Small intestine (tissue), 4 donors: ENCODE data around the gene BARHL1. TPM values are rescaled to one million over a fixed set of nuclear protein-coding genes. Genes with fewer than 3 reads are reported as not detected.

ENCODE experiments used
- polyA plus RNA-seq, 4 donors: library from polyadenylated mRNA; stranded (reverse) in 3 of 4; unstranded in 1 of 4; fragments of 200-250 nt in 3 of 4; fragments of 120-200 nt in 1 of 4; gene quantifications; one replicate each; pipeline versions ENCODE4 v1.2.1 to v1.2.3, GENCODE V29; 2013
- donor health status: healthy with polysubstance abuse.
- donor health status: Bipolar disorder and iron deficiency.
- donor health status: healthy.

The BARHL1 gene
- polyA plus RNA-seq, 4 donors = not detected

Other genes starting within 250 kb of the BARHL1 start
- gene SETX, start 227.6 kb upstream of the BARHL1 start, polyA plus RNA-seq = 10 to 100 TPM; 16.1 to 34.5 (median 17.8) TPM
- 10 to 100 TPM in 3 of 4 donors, 1 to 10 TPM in 1; 8.4 to 15.0 (median 11.0) TPM for gene TTF1, start 175.8 kb upstream of the BARHL1 start, polyA plus RNA-seq
- not detected for gene CFAP77, start 172.4 kb upstream of the BARHL1 start, polyA plus RNA-seq
- gene DDX31, start 87.4 kb downstream of the BARHL1 start, polyA plus RNA-seq = 10 to 100 TPM in 1 of 4 donors, 1 to 10 TPM in 3; 2.2 to 12.6 (median 4.9) TPM
- gene GTF3C4, start 87.9 kb downstream of the BARHL1 start, polyA plus RNA-seq = 10 to 100 TPM in 1 of 4 donors, 1 to 10 TPM in 3; 1.6 to 13.8 (median 3.4) TPM